Panc1 (cell line): ENCODE data around the gene CHST11. TPM values are rescaled to one million over a fixed set of nuclear protein-coding genes. Genes with fewer than 3 reads are reported as not detected.

Experiments
- ATAC-seq: fragments of 200-7000 bp; cut with Tn5 transposase; 2 replicates; pipeline ENCODE4 v1.9.1; 2020; ENCODE audit warnings: mild to moderate bottlenecking, moderate library complexity
- BruUV-seq: library from RNA; stranded (reverse); fragments of 400-500 nt; replicated peaks from 2 replicates; lab custom pipeline; 2021; lab: Mats Ljungman, UMichigan
- CTCF ChIA-PET: fragments of 300-600 bp; sonication (Branson Sonifier 250); formaldehyde crosslinking; loops from one replicate; lab custom pipeline; 2022; ENCODE audit warnings: antibody characterized with exemption; lab: Charles Lee
- POLR2A ChIA-PET: fragments of 300-600 bp; sonication (Branson Sonifier 250); formaldehyde crosslinking; loops from one replicate; lab custom pipeline; 2022; ENCODE audit warnings: antibody characterized with exemption; lab: Charles Lee
- DNase-seq: peaks from one replicate; pipeline ENCODE4 v3.0.0-alpha.2; 2010; ENCODE audit warnings: low read depth, low spot score
- H3K27ac ChIP-seq: 2 replicates; pipeline ENCODE4 v1.5.1; 2011; ENCODE audit warnings: mild to moderate bottlenecking, low read length, inconsistent platforms
- H3K27me3 ChIP-seq: fragments of 200-500 bp; sonication (Bioruptor generic); 2 replicates; pipeline ENCODE4 v1.6.0; 2014; ENCODE audit warnings: low read length, inconsistent platforms; ENCODE audit not compliant: control insufficient read depth, insufficient read depth
- H3K36me3 ChIP-seq: fragments of 200-500 bp; sonication (Bioruptor generic); 2 replicates; pipeline ENCODE4 v1.5.1; 2014; ENCODE audit warnings: inconsistent platforms, mild to moderate bottlenecking, low read length, moderate library complexity; ENCODE audit not compliant: control insufficient read depth, insufficient read depth
- H3K4me1 ChIP-seq: 2 replicates; pipeline ENCODE4 v1.5.1; 2011; ENCODE audit warnings: inconsistent platforms, mild to moderate bottlenecking, low read length, moderate library complexity; ENCODE audit not compliant: control insufficient read depth, insufficient read depth
- H3K4me3 ChIP-seq, 2 experiments: 2 replicates each; pipeline ENCODE4 v1.5.1; 2011 to 2012; ENCODE audit warnings: low read depth in 2 of 2, low read length in 2 of 2, mild to moderate bottlenecking in 2 of 2, inconsistent platforms in 1 of 2, moderate library complexity in 1 of 2
- H3K9me3 ChIP-seq: fragments of 200-500 bp; sonication (Bioruptor generic); 2 replicates; pipeline ENCODE4 v1.5.1; 2014; ENCODE audit warnings: low read depth, mild to moderate bottlenecking, inconsistent platforms, low read length, moderate library complexity; ENCODE audit not compliant: control insufficient read depth, insufficient read depth
- POLR2AphosphoS5 ChIP-seq: IDR thresholded peaks from 2 replicates; pipeline ENCODE4 v1.6.1; 2012; ENCODE audit warnings: mild to moderate bottlenecking, low read depth, low read length, moderate library complexity
- SIN3A ChIP-seq: IDR thresholded peaks from 2 replicates; pipeline ENCODE4 v1.6.1; 2012; ENCODE audit warnings: low read depth, mild to moderate bottlenecking, low read length, moderate library complexity, borderline replicate concordance; ENCODE audit not compliant: insufficient read depth
- TCF7L2 ChIP-seq: IDR thresholded peaks from 2 replicates; pipeline ENCODE4 v1.6.1; 2011; ENCODE audit warnings: mild to moderate bottlenecking, low read depth, low read length, inconsistent platforms
- in situ Hi-C: cut with HindIII; loops from 2 replicates; pipeline ENCODE4 v1.10.0; 2016; ENCODE audit warnings: low sequenced_read_pairs, low pct_unique_long_range_greater_than_20kb
- intact Hi-C: fragments of 100-400 bp; cut with micrococcal nuclease; formaldehyde crosslinking; loops from one replicate; pipeline ENCODE4 v1.10.0; 2022; ENCODE audit not compliant: unreplicated experiment
- total RNA-seq: library from RNA; stranded (reverse); gene quantifications from one replicate; pipeline ENCODE4 v1.2.1, GENCODE V29; 2021; ENCODE audit not compliant: unreplicated experiment
- TF ChIP-seq, protein P1 (sequence below), 2 experiments: IDR thresholded peaks; 2 replicates each; pipeline ENCODE4 v1.6.1; 2011 to 2012; ENCODE audit warnings: low read depth in 2 of 2, control low read depth in 1 of 2, low read length in 1 of 2, mild to moderate bottlenecking in 1 of 2, moderate library complexity in 1 of 2; ENCODE audit not compliant: insufficient read depth in 1 of 2
- TF ChIP-seq, protein P2 (sequence below): fragments of 450-650 bp; IDR thresholded peaks from 2 replicates; pipeline ENCODE4 v1.5.1; 2017; ENCODE audit warnings: mild to moderate bottlenecking

CHST11 gene
- total RNA-seq, 1 experiment from 2014 or later, result 11.4 TPM

DNA sequence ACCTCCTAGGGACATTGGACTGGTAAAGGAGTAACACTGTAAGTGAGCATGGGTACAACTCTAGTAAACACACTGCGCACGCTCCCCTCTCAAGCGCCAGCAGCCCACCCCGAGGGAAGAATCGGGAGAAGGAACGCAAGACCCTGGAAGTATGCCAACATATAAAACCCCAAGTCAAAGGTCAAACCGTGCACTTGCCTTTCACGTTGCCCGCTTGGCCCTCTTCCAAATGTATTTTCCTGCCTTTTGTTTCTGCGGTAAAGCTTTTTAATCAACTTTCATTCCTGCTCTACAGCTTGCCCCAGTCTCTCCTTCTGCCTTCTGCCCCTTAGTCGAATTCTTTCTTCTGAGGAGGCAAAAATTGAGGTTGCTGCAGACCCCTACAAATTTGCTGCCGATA, 17.6 kb upstream of the CHST11 start:
- in situ Hi-C loops, result no loop called here

DNA sequence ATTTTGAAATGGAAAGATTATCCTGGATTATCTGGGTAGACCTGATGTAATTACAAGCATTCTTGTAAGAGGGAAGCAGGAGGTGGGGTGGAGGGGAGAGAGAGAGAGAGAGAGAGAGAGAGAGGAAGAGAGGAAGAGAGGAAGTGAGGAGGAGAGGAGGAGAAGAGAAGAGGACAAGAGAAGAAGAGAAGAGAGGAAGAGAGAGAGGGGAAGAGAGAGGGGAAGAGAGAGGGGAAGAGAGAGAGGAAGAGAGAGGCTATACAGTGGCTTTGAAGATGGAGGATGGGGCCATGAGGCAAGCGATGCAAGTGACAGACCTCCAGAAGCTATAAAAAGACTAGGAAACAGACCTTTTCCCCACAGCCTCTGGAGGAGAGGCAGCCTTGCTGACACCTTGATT, 13.7 kb upstream of the CHST11 start:
- CTCF ChIA-PET, result no interaction called here

More for the DNA sequence above, 17.6 kb upstream of the CHST11 start:
- intact Hi-C loops, result no loop called here
- no peak overlapping the region for H3K4me3 ChIP-seq
- no peaks in the 10 kb centered on the region for H3K36me3 ChIP-seq
- BruUV-seq, result no TSS peak
- no peak overlapping the region for H3K27ac ChIP-seq
- CTCF ChIA-PET, result no interaction called here
- ATAC-seq (no peak), DNase-seq (no peak)
- no peaks in the 10 kb centered on the region for H3K4me1 ChIP-seq
- H3K27me3 ChIP-seq, result peaks cover 4% of the 10 kb centered on the region; the same call in 1 of the 2 replicates
- no peak for TF ChIP-seq TCF7L2
- TF ChIP-seq, protein P1, sequence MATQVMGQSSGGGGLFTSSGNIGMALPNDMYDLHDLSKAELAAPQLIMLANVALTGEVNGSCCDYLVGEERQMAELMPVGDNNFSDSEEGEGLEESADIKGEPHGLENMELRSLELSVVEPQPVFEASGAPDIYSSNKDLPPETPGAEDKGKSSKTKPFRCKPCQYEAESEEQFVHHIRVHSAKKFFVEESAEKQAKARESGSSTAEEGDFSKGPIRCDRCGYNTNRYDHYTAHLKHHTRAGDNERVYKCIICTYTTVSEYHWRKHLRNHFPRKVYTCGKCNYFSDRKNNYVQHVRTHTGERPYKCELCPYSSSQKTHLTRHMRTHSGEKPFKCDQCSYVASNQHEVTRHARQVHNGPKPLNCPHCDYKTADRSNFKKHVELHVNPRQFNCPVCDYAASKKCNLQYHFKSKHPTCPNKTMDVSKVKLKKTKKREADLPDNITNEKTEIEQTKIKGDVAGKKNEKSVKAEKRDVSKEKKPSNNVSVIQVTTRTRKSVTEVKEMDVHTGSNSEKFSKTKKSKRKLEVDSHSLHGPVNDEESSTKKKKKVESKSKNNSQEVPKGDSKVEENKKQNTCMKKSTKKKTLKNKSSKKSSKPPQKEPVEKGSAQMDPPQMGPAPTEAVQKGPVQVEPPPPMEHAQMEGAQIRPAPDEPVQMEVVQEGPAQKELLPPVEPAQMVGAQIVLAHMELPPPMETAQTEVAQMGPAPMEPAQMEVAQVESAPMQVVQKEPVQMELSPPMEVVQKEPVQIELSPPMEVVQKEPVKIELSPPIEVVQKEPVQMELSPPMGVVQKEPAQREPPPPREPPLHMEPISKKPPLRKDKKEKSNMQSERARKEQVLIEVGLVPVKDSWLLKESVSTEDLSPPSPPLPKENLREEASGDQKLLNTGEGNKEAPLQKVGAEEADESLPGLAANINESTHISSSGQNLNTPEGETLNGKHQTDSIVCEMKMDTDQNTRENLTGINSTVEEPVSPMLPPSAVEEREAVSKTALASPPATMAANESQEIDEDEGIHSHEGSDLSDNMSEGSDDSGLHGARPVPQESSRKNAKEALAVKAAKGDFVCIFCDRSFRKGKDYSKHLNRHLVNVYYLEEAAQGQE (IDR thresholded peaks at IDR 0.05; ENCODE audit: insufficient read depth in 1 of 2, low read depth in 2 of 2, low read length in 1 of 2), result no peak
- TF ChIP-seq, protein P2, sequence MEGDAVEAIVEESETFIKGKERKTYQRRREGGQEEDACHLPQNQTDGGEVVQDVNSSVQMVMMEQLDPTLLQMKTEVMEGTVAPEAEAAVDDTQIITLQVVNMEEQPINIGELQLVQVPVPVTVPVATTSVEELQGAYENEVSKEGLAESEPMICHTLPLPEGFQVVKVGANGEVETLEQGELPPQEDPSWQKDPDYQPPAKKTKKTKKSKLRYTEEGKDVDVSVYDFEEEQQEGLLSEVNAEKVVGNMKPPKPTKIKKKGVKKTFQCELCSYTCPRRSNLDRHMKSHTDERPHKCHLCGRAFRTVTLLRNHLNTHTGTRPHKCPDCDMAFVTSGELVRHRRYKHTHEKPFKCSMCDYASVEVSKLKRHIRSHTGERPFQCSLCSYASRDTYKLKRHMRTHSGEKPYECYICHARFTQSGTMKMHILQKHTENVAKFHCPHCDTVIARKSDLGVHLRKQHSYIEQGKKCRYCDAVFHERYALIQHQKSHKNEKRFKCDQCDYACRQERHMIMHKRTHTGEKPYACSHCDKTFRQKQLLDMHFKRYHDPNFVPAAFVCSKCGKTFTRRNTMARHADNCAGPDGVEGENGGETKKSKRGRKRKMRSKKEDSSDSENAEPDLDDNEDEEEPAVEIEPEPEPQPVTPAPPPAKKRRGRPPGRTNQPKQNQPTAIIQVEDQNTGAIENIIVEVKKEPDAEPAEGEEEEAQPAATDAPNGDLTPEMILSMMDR, result no peak
- no peak for TF ChIP-seq POLR2AphosphoS5
- TF ChIP-seq SIN3A, result no peak
- POLR2A ChIA-PET, result no interaction called here
- H3K9me3 ChIP-seq, result no peaks in the 10 kb centered on the region

More for the DNA sequence above, 13.7 kb upstream of the CHST11 start:
- Histone ChIP-seq H3K27me3 (peaks cover 4% of the 10 kb centered on the region; the same call in 1 of the 2 replicates), H3K4me3 (no peak overlapping the region), H3K9me3 (no peaks in the 10 kb centered on the region), H3K4me1 (no peaks in the 10 kb centered on the region), H3K36me3 (no peaks in the 10 kb centered on the region), H3K27ac (no peak overlapping the region)
- BruUV-seq, result no TSS peak
- in situ Hi-C loops (no loop called here), intact Hi-C loops (no loop called here)
- TF ChIP-seq, protein P2, result no peak
- no peak for TF ChIP-seq SIN3A
- no peak for TF ChIP-seq TCF7L2
- no peak for TF ChIP-seq POLR2AphosphoS5
- TF ChIP-seq, protein P1 (IDR thresholded peaks at IDR 0.05; ENCODE audit: insufficient read depth in 1 of 2, low read depth in 2 of 2, low read length in 1 of 2), result no peak
- ATAC-seq, result no peak
- POLR2A ChIA-PET, result no interaction called here
- DNase-seq, result no peak
